C4-2B (cell line): ENCODE results near the gene PKHD1.

Experiments
- ZFX ChIP-seq: fragments of 450-650 bp; IDR thresholded peaks from 2 replicates; pipeline ENCODE4 v1.6.1; 2017
- TF ChIP-seq, protein P1 (sequence below): fragments of 450-650 bp; conservative IDR thresholded peaks from 2 replicates; pipeline ENCODE4 v1.5.1; 2017; ENCODE audit warnings: mild to moderate bottlenecking

DNA sequence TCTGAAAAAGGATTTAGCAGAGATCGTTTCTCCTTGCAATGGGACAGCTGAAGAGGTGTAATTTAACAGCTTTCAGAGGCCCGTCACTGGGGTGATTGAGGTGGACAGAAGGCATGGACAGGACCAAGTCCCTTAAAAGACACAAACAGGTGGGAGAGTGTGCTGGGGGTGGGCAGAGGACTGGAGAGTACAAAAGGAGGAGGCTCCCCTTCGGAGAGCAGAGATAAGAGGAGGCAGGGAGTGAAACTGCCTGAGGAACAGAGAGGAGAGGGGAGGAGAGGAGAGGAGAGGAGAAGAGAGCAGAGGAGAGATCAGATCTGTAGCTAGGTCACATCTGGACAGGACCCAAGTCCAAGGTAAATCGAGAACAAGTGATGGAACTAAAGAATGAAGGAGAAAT lies 48.6 kb upstream of the PKHD1 start:
- TF ChIP-seq, protein P1, sequence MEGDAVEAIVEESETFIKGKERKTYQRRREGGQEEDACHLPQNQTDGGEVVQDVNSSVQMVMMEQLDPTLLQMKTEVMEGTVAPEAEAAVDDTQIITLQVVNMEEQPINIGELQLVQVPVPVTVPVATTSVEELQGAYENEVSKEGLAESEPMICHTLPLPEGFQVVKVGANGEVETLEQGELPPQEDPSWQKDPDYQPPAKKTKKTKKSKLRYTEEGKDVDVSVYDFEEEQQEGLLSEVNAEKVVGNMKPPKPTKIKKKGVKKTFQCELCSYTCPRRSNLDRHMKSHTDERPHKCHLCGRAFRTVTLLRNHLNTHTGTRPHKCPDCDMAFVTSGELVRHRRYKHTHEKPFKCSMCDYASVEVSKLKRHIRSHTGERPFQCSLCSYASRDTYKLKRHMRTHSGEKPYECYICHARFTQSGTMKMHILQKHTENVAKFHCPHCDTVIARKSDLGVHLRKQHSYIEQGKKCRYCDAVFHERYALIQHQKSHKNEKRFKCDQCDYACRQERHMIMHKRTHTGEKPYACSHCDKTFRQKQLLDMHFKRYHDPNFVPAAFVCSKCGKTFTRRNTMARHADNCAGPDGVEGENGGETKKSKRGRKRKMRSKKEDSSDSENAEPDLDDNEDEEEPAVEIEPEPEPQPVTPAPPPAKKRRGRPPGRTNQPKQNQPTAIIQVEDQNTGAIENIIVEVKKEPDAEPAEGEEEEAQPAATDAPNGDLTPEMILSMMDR, result no peak
- no peak for TF ChIP-seq ZFX
